ENCODE results near the gene ALLC.

- TF ChIP-seq POLR2AphosphoS5 (IDR thresholded peaks at IDR 0.05; ENCODE audit: borderline replicate concordance, low read depth, low read length) = no peak
- TF ChIP-seq EZH2 (IDR thresholded peaks at IDR 0.05) = no peak
These were observed 79.1 kb downstream of the ALLC start for GRCh38 chr2:3737128-3737527.

All from SK-N-MC (cell line).